WTC11 (cell line): Measurements from ENCODE around the gene HS1BP3. TPM values are rescaled to one million over a fixed set of nuclear protein-coding genes. Genes with fewer than 3 reads are reported as not detected.
A peak's percentile ranks its signal among the peaks of the same experiment; 100 is the strongest.

Experiments
- ATAC-seq: fragments of 200-7000 bp; cut with Tn5 transposase; 2 replicates; pipeline ENCODE4 v1.10.0; 2021; ENCODE audit warnings: mild to moderate bottlenecking, moderate library complexity
- CTCF ChIA-PET: fragments of 300-600 bp; sonication (Branson Sonifier 250); formaldehyde crosslinking; loops from one replicate; lab custom pipeline; 2021; ENCODE audit warnings: antibody characterized with exemption; lab: Charles Lee
- POLR2A ChIA-PET: fragments of 350-600 bp; sonication (Branson Sonifier 250); formaldehyde crosslinking; loops from one replicate; lab custom pipeline; 2021; ENCODE audit warnings: antibody characterized with exemption; lab: Charles Lee
- DNase-seq: peaks from one replicate; pipeline ENCODE4 v3.0.0; 2021; ENCODE audit warnings: low spot score
- H3K27ac Mint-ChIP-seq: 2 replicates; pipeline ENCODE4 v1.8.0; 2021; ENCODE audit warnings: mixed read lengths
- H3K27me3 Mint-ChIP-seq: 2 replicates; pipeline ENCODE4 v1.8.0; 2021; ENCODE audit warnings: low read depth, mild to moderate bottlenecking, moderate library complexity, mixed read lengths
- H3K36me3 Mint-ChIP-seq: 2 replicates; pipeline ENCODE4 v1.8.0; 2021; ENCODE audit warnings: mixed read lengths
- H3K4me1 Mint-ChIP-seq: 2 replicates; pipeline ENCODE4 v1.8.0; 2022; ENCODE audit warnings: mixed read lengths
- H3K4me3 Mint-ChIP-seq: 2 replicates; pipeline ENCODE4 v1.8.0; 2021; ENCODE audit warnings: mild to moderate bottlenecking, moderate library complexity, mixed read lengths
- H3K9me3 Mint-ChIP-seq: 2 replicates; pipeline ENCODE4 v1.8.0; 2021; ENCODE audit warnings: mixed read lengths
- ATF3 ChIP-seq: sonication (generic); formaldehyde crosslinking; conservative IDR thresholded peaks from 2 replicates; pipeline ENCODE4 v1.8.1; 2022; ENCODE audit warnings: mild to moderate bottlenecking, missing genetic modification reagents
- CTCF ChIP-seq: fragments of 200-600 bp; IDR thresholded peaks from 2 replicates; pipeline ENCODE4 v1.8.0; 2022; ENCODE audit warnings: antibody characterized with exemption
- EMX1 ChIP-seq: fragments of 250-450 bp; sonication (Bioruptor Pico); IDR thresholded peaks from 2 replicates; pipeline ENCODE4 v1.8.0; 2021; ENCODE audit warnings: mild to moderate bottlenecking
- FOXJ3 ChIP-seq: sonication (generic); formaldehyde crosslinking; IDR thresholded peaks from 2 replicates; pipeline ENCODE4 v1.9.0; 2021; ENCODE audit warnings: missing genetic modification reagents, mild to moderate bottlenecking, borderline replicate concordance
- FOXP1 ChIP-seq: sonication (generic); formaldehyde crosslinking; IDR thresholded peaks from 2 replicates; pipeline ENCODE4 v1.8.0; 2022; ENCODE audit warnings: missing genetic modification reagents, mild to moderate bottlenecking, moderate library complexity, borderline replicate concordance
- HMGA2 ChIP-seq: fragments of 250-450 bp; sonication (Bioruptor Pico); IDR thresholded peaks from 2 replicates; pipeline ENCODE4 v1.4.0; 2021; ENCODE audit warnings: mild to moderate bottlenecking, moderate library complexity
- NFE2L1 ChIP-seq: sonication (generic); formaldehyde crosslinking; IDR thresholded peaks from 2 replicates; pipeline ENCODE4 v1.8.1; 2023; ENCODE audit warnings: missing genetic modification reagents
- NR2C2 ChIP-seq: sonication (generic); formaldehyde crosslinking; IDR thresholded peaks from 2 replicates; pipeline ENCODE4 v1.8.0; 2022; ENCODE audit warnings: mild to moderate bottlenecking, missing genetic modification reagents
- OVOL2 ChIP-seq: fragments of 250-450 bp; sonication (Bioruptor Pico); IDR thresholded peaks from 2 replicates; pipeline ENCODE4 v1.9.0; 2021; ENCODE audit warnings: mild to moderate bottlenecking, borderline replicate concordance
- PREB ChIP-seq: sonication (generic); formaldehyde crosslinking; IDR thresholded peaks from 2 replicates; pipeline ENCODE4 v1.8.1; 2022; ENCODE audit warnings: mild to moderate bottlenecking, missing genetic modification reagents, moderate library complexity, borderline replicate concordance
- PRRX2 ChIP-seq: fragments of 250-450 bp; sonication (Bioruptor Pico); IDR thresholded peaks from 2 replicates; pipeline ENCODE4 v1.8.0; 2021; ENCODE audit warnings: mild to moderate bottlenecking
- RORB ChIP-seq: fragments of 250-450 bp; sonication (Bioruptor Pico); IDR thresholded peaks from 2 replicates; pipeline ENCODE4 v1.9.0; 2021; ENCODE audit warnings: mild to moderate bottlenecking
- USF2 ChIP-seq: sonication (generic); formaldehyde crosslinking; IDR thresholded peaks from 2 replicates; pipeline ENCODE4 v1.8.1; 2023; ENCODE audit warnings: mild to moderate bottlenecking, missing genetic modification reagents, moderate library complexity
- ZBTB21 ChIP-seq: sonication (generic); formaldehyde crosslinking; IDR thresholded peaks from 2 replicates; pipeline ENCODE4 v1.8.1; 2023; ENCODE audit warnings: mild to moderate bottlenecking, missing genetic modification reagents, borderline replicate concordance
- ZMAT4 ChIP-seq: fragments of 250-450 bp; sonication (Bioruptor Pico); IDR thresholded peaks from 2 replicates; pipeline ENCODE4 v1.9.0; 2021; ENCODE audit warnings: mild to moderate bottlenecking
- ZNF121 ChIP-seq: sonication (generic); formaldehyde crosslinking; IDR thresholded peaks from 2 replicates; pipeline ENCODE4 v1.8.0; 2023; ENCODE audit warnings: missing genetic modification reagents
- ZNF138 ChIP-seq: sonication (generic); formaldehyde crosslinking; conservative IDR thresholded peaks from 2 replicates; pipeline ENCODE4 v1.8.1; 2022; ENCODE audit warnings: mild to moderate bottlenecking, moderate library complexity, missing genetic modification reagents
- ZNF263 ChIP-seq: sonication (generic); formaldehyde crosslinking; IDR thresholded peaks from 2 replicates; pipeline ENCODE4 v1.8.1; 2022; ENCODE audit warnings: low read depth, mild to moderate bottlenecking, moderate library complexity, missing genetic modification reagents
- ZNF281 ChIP-seq: sonication (generic); formaldehyde crosslinking; IDR thresholded peaks from 2 replicates; pipeline ENCODE4 v1.8.0; 2023; ENCODE audit warnings: mild to moderate bottlenecking, missing genetic modification reagents
- ZNF317 ChIP-seq: sonication (generic); formaldehyde crosslinking; IDR thresholded peaks from 2 replicates; pipeline ENCODE4 v1.8.1; 2023; ENCODE audit warnings: low read depth, mild to moderate bottlenecking, moderate library complexity, missing genetic modification reagents, borderline replicate concordance
- total RNA-seq: library from RNA; stranded (reverse); gene quantifications from 3 replicates; pipeline ENCODE4 v1.2.3, GENCODE V29; 2021

Gene HS1BP3
- total RNA-seq, 1 experiment from 2014 or later = 17.9 TPM

- Mint-ChIP-seq H3K27me3 (no peaks in the 10 kb centered on the region), H3K4me1 (peaks cover 14% of the 10 kb centered on the region), H3K27ac (peak overlapping the region; percentile 41; the same call in 1 of the 2 replicates), H3K9me3 (no peaks in the 10 kb centered on the region), H3K36me3 (no peaks in the 10 kb centered on the region), H3K4me3 (no peak overlapping the region)
- no peak for ATAC-seq
- ChIA-PET POLR2A (no interaction called here), CTCF (interaction anchor here (0.8 to 1.2 kb wide), 2 partner anchors 15 to 22 kb away, joined by 3 read pairs; no protein-coding TSS in a partner anchor)
- TF ChIP-seq ZBTB21 (no peak), ZNF138 (CRISPR knock-in tag) (no peak), ZNF317 (CRISPR knock-in tag) (no peak), PREB (no peak), FOXJ3 (CRISPR knock-in tag) (no peak), EMX1 (CRISPR knock-in tag) (no peak), ZNF263 (CRISPR knock-in tag) (no peak), ZNF281 (CRISPR knock-in tag) (no peak), ZNF121 (no peak), ZMAT4 (CRISPR knock-in tag) (no peak), RORB (no peak), NFE2L1 (CRISPR knock-in tag) (no peak), PRRX2 (CRISPR knock-in tag) (no peak), OVOL2 (no peak)
- DNase-seq = no peak
Observed at GRCh38 chr2:20620696-20621365, 30.1 kb downstream of the HS1BP3 start.

GRCh38 chr2:20620271-20620681 is 30.6 kb downstream of the HS1BP3 start:
- H3K27me3 Mint-ChIP-seq = no peaks in the 10 kb centered on the region
- DNase-seq (no peak), ATAC-seq (no peak)
- CTCF ChIA-PET = no interaction called here
- TF ChIP-seq CTCF (no peak), ATF3 (CRISPR knock-in tag) (no peak), FOXP1 (CRISPR knock-in tag) (no peak), NR2C2 (CRISPR knock-in tag) (no peak), HMGA2 (CRISPR knock-in tag) (no peak), ZNF121 (no peak), USF2 (CRISPR knock-in tag) (no peak), EMX1 (CRISPR knock-in tag) (no peak)
- H3K4me3 Mint-ChIP-seq = no peak overlapping the region
- peaks cover 14% of the 10 kb centered on the region for H3K4me1 Mint-ChIP-seq
- POLR2A ChIA-PET = no interaction called here
- H3K36me3 Mint-ChIP-seq = no peaks in the 10 kb centered on the region
- no peak overlapping the region; the same call in 1 of the 2 replicates for H3K27ac Mint-ChIP-seq
- H3K9me3 Mint-ChIP-seq = no peaks in the 10 kb centered on the region
